H1 (cell line): ENCODE data around the gene TLX1. TPM values are rescaled to one million over a fixed set of nuclear protein-coding genes. Genes with fewer than 3 reads are reported as not detected.

Experiments
- CTCF ChIA-PET: fragments of 300-600 bp; sonication (Branson Sonifier 250); formaldehyde crosslinking; loops from one replicate; lab custom pipeline; 2021; ENCODE audit not compliant: partially characterized antibody; lab: Charles Lee
- POLR2A ChIA-PET: fragments of 300-600 bp; sonication (Branson Sonifier 250); formaldehyde crosslinking; loops from one replicate; lab custom pipeline; 2021; ENCODE audit warnings: inconsistent platforms; ENCODE audit not compliant: partially characterized antibody; lab: Charles Lee
- DNase-seq, 2 experiments: peaks; one replicate each; pipeline versions ENCODE4 v3.0.0 to v3.0.0-alpha.2; 2010 to 2022; ENCODE audit warnings: low spot score in 2 of 2, low read depth in 1 of 2, mixed read lengths in 1 of 2
- FAIRE-seq: peaks from 2 replicates; lab custom pipeline; 2011; peaks lifted over from hg19 to GRCh38; lab: Jason Lieb, UNC
- H2AFZ ChIP-seq: 2 replicates; pipeline ENCODE4 v1.8.1; 2012; ENCODE audit warnings: low read length, inconsistent platforms
- H2AK5ac ChIP-seq: 2 replicates; pipeline ENCODE4 v1.6.1; 2013; ENCODE audit warnings: low read depth, low read length
- H2BK120ac ChIP-seq: replicated peaks from 2 replicates; pipeline ENCODE3; 2013; ENCODE audit warnings: low read depth, low read length, inconsistent platforms
- H2BK12ac ChIP-seq: 2 replicates; pipeline ENCODE4 v1.6.1; 2013; ENCODE audit warnings: low read depth, low read length
- H2BK15ac ChIP-seq: 2 replicates; pipeline ENCODE4 v1.6.1; 2013; ENCODE audit warnings: low read length
- H2BK20ac ChIP-seq: 2 replicates; pipeline ENCODE4 v1.6.1; 2013; ENCODE audit warnings: low read length
- H2BK5ac ChIP-seq: 2 replicates; pipeline ENCODE4 v1.6.1; 2013; ENCODE audit warnings: low read depth, low read length
- H3K14ac ChIP-seq: 2 replicates; pipeline ENCODE4 v1.6.1; 2013; ENCODE audit warnings: inconsistent platforms; ENCODE audit not compliant: insufficient read length
- H3K18ac ChIP-seq: 2 replicates; pipeline ENCODE4 v1.6.1; 2013; ENCODE audit warnings: low read length; ENCODE audit errors: extremely low read depth
- H3K23ac ChIP-seq: 2 replicates; pipeline ENCODE4 v1.6.1; 2013; ENCODE audit warnings: inconsistent platforms; ENCODE audit not compliant: insufficient read length
- H3K23me2 ChIP-seq: 2 replicates; pipeline ENCODE4 v1.6.1; 2013; ENCODE audit warnings: low read depth, low read length
- H3K27ac ChIP-seq: 2 replicates; pipeline ENCODE4 v1.6.1; 2011; ENCODE audit warnings: low read depth, low read length, inconsistent platforms
- H3K27me3 ChIP-seq, 4 experiments: replicated peaks in 1 of 4; 1 replicate in 1 of 4; 2 replicates in 3 of 4; pipeline versions ENCODE4 v1.6.1 to v1.8.1; 2011 to 2013; ENCODE audit warnings: low read length in 3 of 4, mild to moderate bottlenecking in 3 of 4, inconsistent platforms in 2 of 4, mixed read lengths in 2 of 4, moderate library complexity in 1 of 4; ENCODE audit not compliant: control insufficient read depth in 3 of 4, insufficient read depth in 3 of 4; ENCODE audit errors: extremely low read depth in 1 of 4
- H3K36me3 ChIP-seq, 4 experiments: 2 replicates each; pipeline versions ENCODE4 v1.6.1 to v1.8.1; 2011 to 2013; ENCODE audit warnings: mild to moderate bottlenecking in 4 of 4, low read length in 3 of 4, moderate library complexity in 2 of 4, control low read depth in 1 of 4, inconsistent platforms in 1 of 4; ENCODE audit not compliant: insufficient read depth in 4 of 4, control insufficient read depth in 2 of 4
- H3K4ac ChIP-seq: replicated peaks from 2 replicates; pipeline ENCODE3; 2013; ENCODE audit warnings: low read length, low read depth, mixed read lengths, inconsistent platforms; ENCODE audit not compliant: insufficient read length
- H3K4me1 ChIP-seq, 4 experiments: replicated peaks in 1 of 4; 1 replicate in 1 of 4; 2 replicates in 3 of 4; pipeline versions ENCODE4 v1.6.1 to v1.8.1; 2011 to 2013; ENCODE audit warnings: low read length in 3 of 4, inconsistent platforms in 2 of 4, mixed read lengths in 1 of 4; ENCODE audit not compliant: insufficient read depth in 4 of 4, control insufficient read depth in 3 of 4
- H3K4me2 ChIP-seq, 2 experiments: 2 replicates each; pipeline versions ENCODE4 v1.6.1 to v1.8.1; 2011 to 2013; ENCODE audit warnings: low read depth in 2 of 2, low read length in 2 of 2, control low read depth in 1 of 2, inconsistent platforms in 1 of 2, mild to moderate bottlenecking in 1 of 2; ENCODE audit not compliant: insufficient read depth in 1 of 2
- H3K4me3 ChIP-seq, 4 experiments: fragments of 200-600, 300-600 bp in 1 of 4; sonication (generic), shearing (Covaris generic), sonication (Bioruptor Twin) in 1 of 4; 2 replicates each; pipeline versions ENCODE4 v1.5.1 to v1.8.1; 2011 to 2016; ENCODE audit warnings: low read length in 4 of 4, low read depth in 3 of 4, control low read depth in 2 of 4, inconsistent platforms in 2 of 4, mild to moderate bottlenecking in 2 of 4, mixed read lengths in 1 of 4, moderate library complexity in 1 of 4; ENCODE audit not compliant: insufficient read depth in 2 of 4; ENCODE audit errors: extremely low read depth in 1 of 4
- H3K56ac ChIP-seq: replicated peaks from 2 replicates; pipeline ENCODE3; 2013; ENCODE audit warnings: low read depth, mild to moderate bottlenecking, mixed read lengths, low read length, inconsistent platforms; ENCODE audit not compliant: insufficient read length
- H3K79me1 ChIP-seq: 2 replicates; pipeline ENCODE4 v1.6.1; 2013; ENCODE audit warnings: low read depth, low read length, control low read depth
- H3K79me2 ChIP-seq, 2 experiments: 2 replicates each; pipeline versions ENCODE4 v1.6.1 to v1.8.1; 2012 to 2013; ENCODE audit warnings: low read length in 2 of 2, mild to moderate bottlenecking in 2 of 2, inconsistent platforms in 1 of 2; ENCODE audit not compliant: insufficient read depth in 2 of 2, control insufficient read depth in 1 of 2
- H3K9ac ChIP-seq, 4 experiments: replicated peaks in 1 of 4; 1 replicate in 1 of 4; 2 replicates in 3 of 4; pipeline versions ENCODE4 v1.6.1 to v1.8.1; 2011 to 2013; ENCODE audit warnings: low read depth in 3 of 4, low read length in 3 of 4, control low read depth in 2 of 4, mild to moderate bottlenecking in 2 of 4, moderate library complexity in 2 of 4, inconsistent platforms in 1 of 4; ENCODE audit errors: extremely low read depth in 1 of 4
- H3K9me3 ChIP-seq, 2 experiments: 2 replicates each; pipeline versions ENCODE4 v1.6.1 to v1.8.1; 2012 to 2013; ENCODE audit warnings: mild to moderate bottlenecking in 2 of 2, moderate library complexity in 2 of 2, control low read depth in 1 of 2, inconsistent platforms in 1 of 2, low read depth in 1 of 2, low read length in 1 of 2, mixed read lengths in 1 of 2; ENCODE audit not compliant: insufficient read depth in 2 of 2
- H4K20me1 ChIP-seq, 2 experiments: replicated peaks in 1 of 2; 2 replicates each; pipeline versions ENCODE3 to v1.8.1; 2011 to 2013; ENCODE audit warnings: inconsistent platforms in 2 of 2, low read length in 2 of 2, mild to moderate bottlenecking in 1 of 2; ENCODE audit not compliant: insufficient read depth in 2 of 2, control insufficient read depth in 1 of 2
- H4K5ac ChIP-seq: 2 replicates; pipeline ENCODE4 v1.6.1; 2013; ENCODE audit warnings: low read length, low read depth, mixed read lengths, inconsistent platforms; ENCODE audit not compliant: insufficient read length
- H4K8ac ChIP-seq: 2 replicates; pipeline ENCODE4 v1.8.0; 2013; ENCODE audit warnings: mild to moderate bottlenecking, moderate library complexity, low read length, inconsistent platforms; ENCODE audit not compliant: insufficient read depth; ENCODE audit errors: extremely low read depth
- H4K91ac ChIP-seq: replicated peaks from 2 replicates; pipeline ENCODE3; 2013; ENCODE audit warnings: low read length, mixed read lengths, inconsistent platforms; ENCODE audit not compliant: insufficient read length
- WGBS, 2 experiments: shearing (Covaris generic) in 1 of 2; methylation state at CpG; one replicate each; pipeline versions ENCODE4 v1.1.6 to v1.1.7; 2013 to 2015; ENCODE audit warnings: low lambda C conversion rate in 2 of 2, mixed read lengths in 2 of 2, inconsistent platforms in 1 of 2, low coverage in 1 of 2, missing lambda C conversion rate in 1 of 2; ENCODE audit not compliant: insufficient replicate concordance in 2 of 2, insufficient coverage in 1 of 2, insufficient read length in 1 of 2; ENCODE audit errors: extremely low coverage in 1 of 2, missing lambda C conversion rate in 1 of 2; 5-methylcytosine and 5-hydroxymethylcytosine counted together
- polyA plus RNA-seq, 7 experiments: library from polyadenylated mRNA; depleted of rRNA in 3 of 7; stranded (reverse) in 5 of 7; unstranded in 2 of 7; fragments of >200 nt in 5 of 7; fragments of 200-250 nt in 2 of 7; gene quantifications; 1 replicate in 5 of 7; 2 replicates in 1 of 7; 4 replicates in 1 of 7; pipeline versions ENCODE4 v1.2.1 to v1.2.3, GENCODE V29; 2011 to 2013; ENCODE audit warnings: missing spikeins in 2 of 7, mixed read lengths in 2 of 7
- total RNA-seq: library from RNA; stranded (reverse); fragmentation: NEBNext Ultra II Directional; extraction: Animal tissue kit (Norgen Biotek cat#: 25700); gene quantifications from 2 replicates; pipeline ENCODE4 v1.2.1, GENCODE V29; 2021

Gene TLX1
- total and polyA plus RNA-seq, 2 of the 8 experiments (the other 6 are each of a cell fraction or from before 2014, with no cell fraction given) = not detected

DNA sequence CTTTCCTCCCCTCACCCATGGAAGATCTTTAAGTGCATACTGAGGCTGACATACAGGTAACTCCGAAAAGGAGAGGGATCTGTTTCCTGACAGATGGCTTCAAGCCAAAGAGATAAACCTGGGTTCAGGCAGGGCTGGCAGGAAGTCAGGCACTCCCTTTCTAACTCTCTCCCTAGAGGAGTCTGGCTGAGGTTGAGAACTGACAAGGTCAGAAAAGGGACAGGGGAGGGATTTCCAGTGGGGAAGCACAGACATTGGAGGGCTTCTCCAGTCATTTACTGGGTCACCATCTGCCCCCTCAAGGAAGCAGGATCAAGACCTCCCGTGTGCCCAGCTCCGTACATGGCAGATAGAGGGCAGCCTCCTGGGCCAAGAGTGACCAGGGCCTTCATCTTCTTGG is 31.6 kb downstream of the TLX1 start:
- no peak overlapping the region for H2BK20ac ChIP-seq
- no peak overlapping the region for H4K5ac ChIP-seq
- H3K14ac ChIP-seq = no peak overlapping the region
- H3K4me2 ChIP-seq = no peak overlapping the region
- no peak overlapping the region for H2BK5ac ChIP-seq
- ChIA-PET CTCF (interaction anchor here (1.9 to 2.6 kb wide), 2 partner anchors 51 to 76 kb away, joined by 4 to 15 read pairs; no protein-coding TSS in a partner anchor), POLR2A (no interaction called here)
- H3K27me3 ChIP-seq = peaks cover 0 to 13% (median 10%) of the 10 kb centered on the region in 4 experiments; a peak in 5 of 7 replicates
- DNase-seq = no peak
- no peak overlapping the region for H2AK5ac ChIP-seq
- no peak overlapping the region for H4K91ac ChIP-seq
- no peak overlapping the region for H2BK12ac ChIP-seq
- H4K8ac ChIP-seq = no peak overlapping the region
- H2AFZ ChIP-seq = no peak overlapping the region
- H3K79me2 ChIP-seq = no peaks in the 10 kb centered on the region
- H3K36me3 ChIP-seq = no peaks in the 10 kb centered on the region
- H2BK15ac ChIP-seq = no peak overlapping the region
- no peaks in the 10 kb centered on the region for H3K23me2 ChIP-seq
- H3K27ac ChIP-seq = no peak overlapping the region
- H4K20me1 ChIP-seq = no peaks in the 10 kb centered on the region
- no peak overlapping the region for H3K4ac ChIP-seq
- H3K18ac ChIP-seq = no peak overlapping the region
- H2BK120ac ChIP-seq = no peak overlapping the region
- 0 out of 4 replicates have a peak, but pooled peaks cover 0 to 2% of the 10 kb centered on the region in 2 experiments for H3K9me3 ChIP-seq
- H3K9ac ChIP-seq = no peak overlapping the region
- H3K23ac ChIP-seq = no peak overlapping the region
- no peak overlapping the region for H3K56ac ChIP-seq
- H3K79me1 ChIP-seq = no peaks in the 10 kb centered on the region
- H3K4me3 ChIP-seq = no peak overlapping the region
- peaks cover 0 to 7% (median 1%) of the 10 kb centered on the region in 4 experiments; a peak in 1 of 7 replicates for H3K4me1 ChIP-seq
- WGBS, 2 experiments = 83% methylated on average over 3 of the region's 3 CpGs; no CpG with 5 or more reads in 1 of the 2 experiments
- FAIRE-seq = no peak
